PC-3 (cell line): ENCODE data around the gene FOXB2. TPM values are rescaled to one million over a fixed set of nuclear protein-coding genes. Genes with fewer than 3 reads are reported as not detected.

Experiments
- ATAC-seq: fragments of 200-7000 bp; cut with Tn5 transposase; 2 replicates; pipeline ENCODE4 v1.9.1; 2020; ENCODE audit warnings: mild to moderate bottlenecking, moderate library complexity
- BruUV-seq: library from RNA; stranded (reverse); fragments of 400-500 nt; replicated peaks from 2 replicates; lab custom pipeline; 2021; lab: Mats Ljungman, UMichigan
- CTCF ChIA-PET: fragments of 300-600 bp; sonication (Branson Sonifier 250); formaldehyde crosslinking; loops from one replicate; lab custom pipeline; 2022; ENCODE audit warnings: antibody characterized with exemption; lab: Charles Lee
- POLR2A ChIA-PET: fragments of 300-600 bp; sonication (Branson Sonifier 250); formaldehyde crosslinking; loops from one replicate; lab custom pipeline; 2022; ENCODE audit warnings: antibody characterized with exemption; ENCODE audit not compliant: unreplicated experiment; lab: Charles Lee
- DNase-seq: peaks from one replicate; pipeline ENCODE4 v3.0.0-alpha.2; 2015
- H2AFZ ChIP-seq: fragments of 300-600 bp; sonication (generic); 2 replicates; pipeline ENCODE4 v1.6.0; 2016; ENCODE audit warnings: antibody characterized with exemption, low read length
- H3F3A ChIP-seq: fragments of 300-600 bp; sonication (generic); one replicate; pipeline ENCODE4 v1.6.0; 2017; ENCODE audit warnings: antibody characterized with exemption, low read length, control low read depth, mild to moderate bottlenecking; ENCODE audit not compliant: unreplicated experiment
- H3K27ac ChIP-seq: fragments of 300-600 bp; sonication (generic); 2 replicates; pipeline ENCODE4 v1.5.1; 2016; ENCODE audit warnings: mild to moderate bottlenecking, low read length
- H3K27me3 ChIP-seq: fragments of 300-600 bp; sonication (generic); 2 replicates; pipeline ENCODE4 v1.6.1; 2016; ENCODE audit warnings: low read length, mixed read lengths
- H3K36me3 ChIP-seq: fragments of 300-600 bp; sonication (generic); 2 replicates; pipeline ENCODE4 v1.6.1; 2016; ENCODE audit warnings: low read depth, mixed run types, low read length, mixed read lengths
- H3K4me1 ChIP-seq: fragments of 300-600 bp; sonication (generic); 2 replicates; pipeline ENCODE4 v1.5.1; 2016; ENCODE audit warnings: low read length; ENCODE audit not compliant: insufficient read depth
- H3K4me2 ChIP-seq: fragments of 300-600 bp; sonication (generic); 2 replicates; pipeline ENCODE4 v1.6.0; 2016; ENCODE audit warnings: low read length
- H3K4me3 ChIP-seq: fragments of 300-600 bp; sonication (generic); 2 replicates; pipeline ENCODE4 v1.5.1; 2016; ENCODE audit warnings: mild to moderate bottlenecking, low read length, mixed read lengths
- H3K79me2 ChIP-seq: fragments of 300-600 bp; sonication (generic); 2 replicates; pipeline ENCODE4 v1.6.1; 2017; ENCODE audit warnings: low read length, mixed read lengths
- H3K9ac ChIP-seq: fragments of 300-600 bp; sonication (generic); 2 replicates; pipeline ENCODE4 v1.6.0; 2016; ENCODE audit warnings: mild to moderate bottlenecking, low read length
- H3K9me2 ChIP-seq: fragments of 300-600 bp; sonication (generic); replicated peaks from 2 replicates; pipeline ENCODE4 v1.6.1; 2016; ENCODE audit warnings: mixed run types, low read length, mixed read lengths
- H3K9me3 ChIP-seq: fragments of 300-600 bp; sonication (generic); 2 replicates; pipeline ENCODE4 v1.6.1; 2016; ENCODE audit warnings: low read length, mixed read lengths
- H4K20me1 ChIP-seq: fragments of 300-600 bp; sonication (generic); 2 replicates; pipeline ENCODE4 v1.6.1; 2016; ENCODE audit warnings: low read length, mixed read lengths
- CTCF ChIP-seq: fragments of 300-600 bp; sonication (generic); conservative IDR thresholded peaks from 2 replicates; pipeline ENCODE4 v1.5.1; 2017; ENCODE audit warnings: antibody characterized with exemption, low read depth, mild to moderate bottlenecking, low read length
- EZH2 ChIP-seq: fragments of 300-600 bp; sonication (generic); IDR thresholded peaks from one replicate; pipeline ENCODE4 v1.6.1; 2017; ENCODE audit warnings: antibody characterized with exemption, mild to moderate bottlenecking, low read length; ENCODE audit not compliant: unreplicated experiment
- EZH2phosphoT487 ChIP-seq: fragments of 300-600 bp; sonication (generic); IDR thresholded peaks from 2 replicates; pipeline ENCODE4 v1.6.1; 2018; ENCODE audit warnings: mild to moderate bottlenecking, antibody characterized with exemption, low read length, borderline replicate concordance
- intact Hi-C: fragments of 100-400 bp; cut with micrococcal nuclease; formaldehyde crosslinking; loops from 2 replicates; pipeline ENCODE4 v1.9.0; 2023
- total RNA-seq: library from RNA; depleted of rRNA; stranded (reverse); fragments of >200 nt; gene quantifications from 2 replicates; pipeline ENCODE4 v1.2.3, GENCODE V29; 2014

FOXB2 gene
- total RNA-seq, 1 experiment from 2014 or later: not detected

- Histone ChIP-seq H3K9ac (no peak overlapping the region), H4K20me1 (no peaks in the 10 kb centered on the region), H3K4me3 (no peak overlapping the region), H3K4me1 (no peaks in the 10 kb centered on the region), H3K9me3 (no peaks in the 10 kb centered on the region), H3K36me3 (no peaks in the 10 kb centered on the region), H3F3A (no peaks in the 10 kb centered on the region), H3K27me3 (peaks cover 39% of the 10 kb centered on the region), H2AFZ (no peak overlapping the region), H3K9me2 (no peaks in the 10 kb centered on the region), H3K4me2 (no peak overlapping the region), H3K27ac (no peak overlapping the region), H3K79me2 (no peaks in the 10 kb centered on the region)
- ATAC-seq (no peak), DNase-seq (no peak)
- ChIA-PET CTCF (no interaction called here), POLR2A (no interaction called here)
- intact Hi-C loops: no loop called here
- TF ChIP-seq EZH2phosphoT487: no peak
- no peak for TF ChIP-seq EZH2
- TF ChIP-seq CTCF: no peak
- BruUV-seq: no TSS peak
These were observed 38.9 kb upstream of the FOXB2 start for GRCh38 chr9:76980566-76980965.

- Histone ChIP-seq H3K9me3 (no peaks in the 10 kb centered on the region), H3K4me1 (no peaks in the 10 kb centered on the region), H4K20me1 (no peaks in the 10 kb centered on the region), H3F3A (no peaks in the 10 kb centered on the region), H3K4me3 (no peak overlapping the region), H2AFZ (no peak overlapping the region), H3K9ac (no peak overlapping the region), H3K4me2 (no peak overlapping the region), H3K36me3 (no peaks in the 10 kb centered on the region), H3K27ac (no peak overlapping the region), H3K27me3 (peaks cover 28% of the 10 kb centered on the region), H3K79me2 (no peaks in the 10 kb centered on the region), H3K9me2 (no peaks in the 10 kb centered on the region)
- DNase-seq (no peak), ATAC-seq (no peak)
- intact Hi-C loops: no loop called here
- TF ChIP-seq EZH2 (no peak), CTCF (no peak), EZH2phosphoT487 (no peak)
- CTCF ChIA-PET: no interaction called here
- BruUV-seq: no TSS peak
- POLR2A ChIA-PET: no interaction called here
These were observed 35.0 kb upstream of the FOXB2 start for GRCh38 chr9:76984486-76984885.

- ChIA-PET POLR2A (no interaction called here), CTCF (no interaction called here)
- H3K4me3 ChIP-seq: no peak overlapping the region
- H3F3A ChIP-seq: no peaks in the 10 kb centered on the region
- no peaks in the 10 kb centered on the region for H3K4me1 ChIP-seq
- H3K9ac ChIP-seq: no peak overlapping the region
- no peak for TF ChIP-seq EZH2phosphoT487
- no peak for TF ChIP-seq EZH2
- no peak for TF ChIP-seq CTCF
- no peaks in the 10 kb centered on the region for H3K36me3 ChIP-seq
- no peaks in the 10 kb centered on the region for H3K9me3 ChIP-seq
- ATAC-seq (no peak), DNase-seq (no peak)
- no peaks in the 10 kb centered on the region for H4K20me1 ChIP-seq
- no peaks in the 10 kb centered on the region for H3K79me2 ChIP-seq
- peaks cover 34% of the 10 kb centered on the region for H3K27me3 ChIP-seq
- H3K4me2 ChIP-seq: no peak overlapping the region
- BruUV-seq: no TSS peak
- no peak overlapping the region for H2AFZ ChIP-seq
- no peak overlapping the region for H3K27ac ChIP-seq
- intact Hi-C loops: no loop called here
- H3K9me2 ChIP-seq: no peaks in the 10 kb centered on the region
These were observed 33.9 kb upstream of the FOXB2 start for GRCh38 chr9:76985581-76985980.
